Heart left ventricle (tissue), 16 donors: ENCODE results near the gene SYT12. TPM values are rescaled to one million over a fixed set of nuclear protein-coding genes. Genes with fewer than 3 reads are reported as not detected.

Experiments
- ATAC-seq, 4 donors: fragments of 200-7000 bp; cut with Tn5 transposase; one replicate each; pipeline ENCODE4 v1.9.1; 2020 to 2022; ENCODE audit warnings: moderate library complexity in 4 of 4, mild to moderate bottlenecking in 3 of 4, moderate number of reproducible peaks in 1 of 4
- DNase-seq, 5 donors: peaks; one replicate each; pipeline ENCODE4 v3.0.0-alpha.2; 2020
- H3K27ac ChIP-seq, 12 donors: fragments of 200-600 bp; sonication (generic) in 4 of 12; one replicate each; pipeline versions ENCODE4 v1.5.0 to v1.8.0; 2016 to 2022; ENCODE audit warnings: mild to moderate bottlenecking in 2 of 12
- H3K27me3 ChIP-seq, 9 donors: fragments of 200-600 bp; sonication (generic) in 2 of 9; one replicate each; pipeline versions ENCODE4 v1.5.1 to v1.8.0; 2016 to 2022; ENCODE audit warnings: mild to moderate bottlenecking in 3 of 9
- H3K36me3 ChIP-seq, 9 donors: fragments of 200-600 bp; sonication (generic) in 2 of 9; one replicate each; pipeline versions ENCODE4 v1.5.0 to v1.8.0; 2018 to 2022; ENCODE audit warnings: mild to moderate bottlenecking in 2 of 9
- H3K4me1 ChIP-seq, 12 donors: fragments of 200-600 bp; sonication (generic) in 4 of 12; one replicate each; pipeline versions ENCODE4 v1.5.0 to v1.8.0; 2016 to 2022; ENCODE audit warnings: mild to moderate bottlenecking in 3 of 12
- H3K4me3 ChIP-seq, 12 donors: fragments of 200-600 bp; sonication (generic) in 4 of 12; one replicate each; pipeline versions ENCODE4 v1.5.0 to v1.8.0; 2017 to 2022; ENCODE audit warnings: mild to moderate bottlenecking in 9 of 12, moderate library complexity in 4 of 12
- H3K9me3 ChIP-seq, 12 donors: fragments of 200-600 bp; sonication (generic) in 4 of 12; one replicate each; pipeline versions ENCODE4 v1.5.0 to v1.8.0; 2016 to 2022; ENCODE audit warnings: mild to moderate bottlenecking in 1 of 12
- CTCF ChIP-seq, 12 donors: fragments of 200-600 bp; sonication (generic) in 4 of 12; IDR thresholded peaks; one replicate each; pipeline versions ENCODE4 v1.5.0 to v1.8.0; 2018 to 2022; ENCODE audit warnings: antibody characterized with exemption in 12 of 12, mild to moderate bottlenecking in 5 of 12
- POLR2A ChIP-seq, 2 donors: fragments of 450-650 bp; IDR thresholded peaks; one replicate each; pipeline ENCODE4 v1.6.1; 2017; ENCODE audit warnings: antibody characterized with exemption in 2 of 2, mild to moderate bottlenecking in 2 of 2, moderate library complexity in 2 of 2
- WGBS, 4 donors: extraction: QIAGEN DNeasy Blood & Tissue Kit in 2 of 4; methylation state at CpG; one replicate each; pipeline versions ENCODE4 v1.1.5 to v1.1.7; 2013 to 2018; 5-methylcytosine and 5-hydroxymethylcytosine counted together
- intact Hi-C, 10 donors: fragments of 100-400 bp; cut with DNase I; formaldehyde crosslinking; loops; one replicate each; pipeline versions ENCODE4 v1.11.1 to v1.14.2; 2022
- polyA plus RNA-seq, 2 donors: library from polyadenylated mRNA; stranded (reverse); fragments of 200-250 nt; gene quantifications; one replicate each; pipeline ENCODE4 v1.2.3, GENCODE V29; 2013
- total RNA-seq, 9 donors: library from RNA; depleted of rRNA in 2 of 9; stranded (reverse); fragments of >200 nt in 2 of 9; fragmentation: NEBNext Ultra II Directional in 3 of 9; extraction: Animal tissue kit (Norgen Biotek cat#: 25700) in 3 of 9; gene quantifications; one replicate each; pipeline versions ENCODE4 v1.1.0 to v1.2.4, GENCODE V29; 2016 to 2023
- donor health status: ischemic (EF 13 %, LVEDD 7.1; RV severe dilation, severe dysfunction).
- donor health status: healthy with polysubstance abuse.
- donor health status: DM: no; HTN: yes; CAD: no.
- donor health status: DM: no; HTN: no; CAD: no.
- donor health status: ischemic (EF 25% LVEDD 6.9; RV normal size, moderate dysfunction).
- donor health status: ischemic (EF 25% LVEDD 5.7; RV mildly dilated, moderate dysfunction).
- donor health status: healthy.
- donor health status: DM: yes; HTN: yes; CAD: no.
- donor health status: ischemic (EF 35%, LVEDD 5.7; RV mildly dilated, moderate dysfunction).
- donor health status: nonischemic (EF 11% LVEDD 7.7; RV severe dilation, severe dysfunction).
- donor health status: DM: yes; HTN: yes; CAD: no.
- donor health status: PGD.
- donor health status: ischemic (EF 29% LVEDD 5.4; RV normal size, mild dysfunction).
- donor health status: nonischemic (EF 23%, LVEDD 6.1; RV moderate dilation, normal function).

The SYT12 gene
- total and polyA plus RNA-seq, 11 donors: 0.04 to 2.2 (median 0.40) TPM; not detected in 2

GRCh38 chr11:67034350-67034749 is 11.4 kb downstream of the SYT12 start:
- no peaks in the 10 kb centered on the region for H3K9me3 ChIP-seq
- no peak for TF ChIP-seq POLR2A (IDR thresholded peaks at IDR 0.05)
- TF ChIP-seq CTCF (IDR thresholded peaks at IDR 0.05): no peak
- intact Hi-C loops: no loop called here

GRCh38 chr11:67040147-67040546 is 17.2 kb downstream of the SYT12 start:
- ATAC-seq: no peak
- Histone ChIP-seq H3K4me3 (no peak overlapping the region), H3K27ac (no peak overlapping the region), H3K4me1 (no peaks in the 10 kb centered on the region), H3K36me3 (no peaks in the 10 kb centered on the region), H3K9me3 (no peaks in the 10 kb centered on the region), H3K27me3 (no peaks in the 10 kb centered on the region)
- TF ChIP-seq CTCF (IDR thresholded peaks at IDR 0.05) (no peak), POLR2A (IDR thresholded peaks at IDR 0.05) (no peak)
- DNase-seq: no peak
- intact Hi-C loops: no loop called here
- 74 to 82% (median 79%) methylated on average over 12 of the region's 12 CpGs for WGBS, 4 donors

More at GRCh38 chr11:67034350-67034749, 11.4 kb downstream of the SYT12 start:
- H3K4me1 ChIP-seq: peaks cover 0 to 11% (median 0%) of the 10 kb centered on the region in 12 donors
- no peak overlapping the region for H3K27ac ChIP-seq
- no peak for ATAC-seq
- no peak for DNase-seq
- H3K4me3 ChIP-seq: no peak overlapping the region
- H3K36me3 ChIP-seq: no peaks in the 10 kb centered on the region
- peaks cover 0 to 4% (median 0%) of the 10 kb centered on the region in 9 donors for H3K27me3 ChIP-seq
- 75 to 86% (median 79%) methylated on average over 5 to 6 of the region's 6 CpGs for WGBS, 4 donors

- Histone ChIP-seq H3K27me3 (no peaks in the 10 kb centered on the region), H3K27ac (no peak overlapping the region), H3K4me3 (no peak overlapping the region), H3K4me1 (no peaks in the 10 kb centered on the region), H3K9me3 (no peaks in the 10 kb centered on the region), H3K36me3 (no peaks in the 10 kb centered on the region)
- WGBS, 4 donors: 70 to 83% (median 77%) methylated on average over 3 of the region's 3 CpGs
- TF ChIP-seq POLR2A (IDR thresholded peaks at IDR 0.05) (no peak), CTCF (IDR thresholded peaks at IDR 0.05) (no peak)
- no peak for ATAC-seq
- DNase-seq: no peak
- intact Hi-C loops: no loop called here
Observed at GRCh38 chr11:67041602-67042001, 18.7 kb downstream of the SYT12 start.

- intact Hi-C loops: no loop called here
- H3K27me3 ChIP-seq: no peaks in the 10 kb centered on the region
- H3K4me3 ChIP-seq: no peak overlapping the region
- no peaks in the 10 kb centered on the region for H3K36me3 ChIP-seq
- no peak for TF ChIP-seq CTCF (IDR thresholded peaks at IDR 0.05)
- no peak for TF ChIP-seq POLR2A (IDR thresholded peaks at IDR 0.05)
- DNase-seq (no peak), ATAC-seq (no peak)
- H3K9me3 ChIP-seq: no peaks in the 10 kb centered on the region
- no peaks in the 10 kb centered on the region for H3K4me1 ChIP-seq
- H3K27ac ChIP-seq: no peak overlapping the region
- 83 to 86% (median 84%) methylated on average over 18 of the region's 18 CpGs for WGBS, 4 donors
Observed at GRCh38 chr11:67043572-67044349, 20.8 kb downstream of the SYT12 start.
